ENCODE data around the gene TGM2. TPM values are rescaled to one million over a fixed set of nuclear protein-coding genes. Genes with fewer than 3 reads are reported as not detected.

Gene TGM2
- total and polyA plus RNA-seq, 9 of the 15 experiments (the other 6 are each of a cell fraction or from before 2014, with no cell fraction given), result 5.5 to 78.5 (median 37.6) TPM

DNA sequence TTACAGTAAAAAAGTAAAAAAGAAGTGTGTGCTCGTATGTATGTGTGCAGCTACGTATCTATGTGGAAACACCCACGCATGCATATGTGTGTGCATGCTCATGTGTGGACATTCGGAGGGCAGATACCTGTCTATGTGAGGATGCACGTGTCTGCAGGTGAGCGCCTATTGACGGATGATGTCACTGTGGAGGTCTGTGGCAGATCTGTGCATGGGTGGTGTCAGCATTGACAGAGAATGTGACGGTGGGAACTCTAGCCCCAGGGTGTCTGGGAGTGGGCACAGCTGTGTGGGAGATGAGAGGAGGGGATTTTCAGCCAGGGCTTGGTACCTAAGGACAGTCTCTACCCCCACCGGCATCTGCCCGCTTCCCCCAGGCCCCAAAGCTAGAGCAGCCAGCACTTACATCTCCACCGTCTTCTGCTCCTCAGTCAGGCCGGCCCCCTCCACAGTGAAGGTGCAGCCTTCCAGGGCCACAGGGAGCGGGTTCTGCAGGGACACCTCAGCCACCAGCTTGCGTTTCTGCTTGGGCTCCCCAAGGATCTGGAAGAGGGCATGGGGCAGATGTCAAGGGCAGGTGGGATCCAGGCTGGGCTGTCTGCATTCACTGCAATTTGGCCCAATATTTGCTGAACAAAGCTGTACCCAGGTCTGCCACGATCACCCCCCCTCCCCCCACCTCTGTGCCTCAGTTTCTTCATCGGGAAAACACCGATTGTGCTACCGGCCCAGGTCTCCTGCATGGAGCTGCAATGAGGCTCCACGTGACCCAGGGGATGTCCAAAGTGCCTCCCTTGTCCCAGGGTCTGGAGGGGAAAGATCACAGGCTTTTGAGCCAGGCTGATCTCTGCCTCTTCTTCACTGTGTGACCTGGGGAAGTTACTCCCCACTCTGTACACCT, 34.1 kb downstream of the TGM2 start:
- no TSS peak for BruUV-seq (replicated peaks)
- peaks cover 47% of the 10 kb centered on the region; the same call in 2 of the 3 replicates for H3K36me3 ChIP-seq (ENCODE audit: control insufficient read depth, insufficient read depth, low read length)
- in situ Hi-C loops (cut with MboI), result no loop called here
- ATAC-seq, result no peak
- FAIRE-seq, result no peak
- TF ChIP-seq POLR3G (IDR thresholded peaks at IDR 0.05; ENCODE audit: extremely low read depth, insufficient read length, insufficient replicate concordance), result no peak
- TF ChIP-seq PML (IDR thresholded peaks at IDR 0.05; ENCODE audit: low read length), result no peak
- TF ChIP-seq POLR2G (IDR thresholded peaks at IDR 0.05; ENCODE audit: low read depth, low read length), result peak; percentile 45; the same call in 1 of the 2 replicates
- no peaks in the 10 kb centered on the region for H3K9me3 ChIP-seq (replicated peaks; ENCODE audit: control insufficient read depth, insufficient read depth, low read depth, low read length)
- intact Hi-C loops (cut with micrococcal nuclease), result no loop called here
- DNase-seq (ENCODE audit: extremely low read depth in 1 of 4, low spot score in 3 of 4), result no peak
- H4K20me1 ChIP-seq (replicated peaks; ENCODE audit: control insufficient read depth, insufficient read depth, low read length), result 0 out of 2 replicates have a peak, but pooled peaks cover 5% of the 10 kb centered on the region
- no peak overlapping the region for H3K4me2 ChIP-seq (ENCODE audit: insufficient read depth, low read length)
- ChIA-PET POLR2A (interaction anchor here (1.6 to 3.1 kb wide), 2 partner anchors 8 to 9 kb away, joined by 5 to 14 read pairs; no protein-coding TSS in a partner anchor), CTCF (ENCODE audit: low intra/inter-chr PET ratio) (no interaction called here)
- no peaks in the 10 kb centered on the region for H3K27me3 ChIP-seq (ENCODE audit: control insufficient read depth in 2 of 2, insufficient read depth in 2 of 2, low read length in 2 of 2)
- peaks cover 52 to 56% of the 10 kb centered on the region in 2 experiments for H3K4me1 ChIP-seq (replicated peaks in 1 of 2; ENCODE audit: control insufficient read depth in 2 of 2, insufficient read depth in 2 of 2, low read length in 2 of 2)
- WGBS (ENCODE audit: insufficient coverage, low coverage, missing lambda C conversion rate), result 87% methylated on average over 16 of the region's 19 CpGs
- H3K27ac ChIP-seq (ENCODE audit: extremely low read depth, low read depth, low read length), result no peak overlapping the region
- no peak overlapping the region for H3K4me3 ChIP-seq
- no peak overlapping the region for H3K9ac ChIP-seq (ENCODE audit: insufficient read depth in 1 of 2, low read depth in 2 of 2, low read length in 2 of 2)
- no peak overlapping the region for H2AFZ ChIP-seq (ENCODE audit: low read depth, low read length)
- H3K79me2 ChIP-seq (ENCODE audit: control insufficient read depth, insufficient read depth, low read length), result no peaks in the 10 kb centered on the region
- H3K9me1 ChIP-seq (ENCODE audit: control insufficient read depth, insufficient read depth, low read length), result no peaks in the 10 kb centered on the region
